Measurements from ENCODE around the gene TBCEL.

- TF ChIP-seq CTCF (IDR thresholded peaks at IDR 0.05; ENCODE audit: insufficient read depth, low read length) (no peak), REST (IDR thresholded peaks at IDR 0.05; ENCODE audit: insufficient replicate concordance, low read depth) (no peak), POLR2AphosphoS5 (IDR thresholded peaks at IDR 0.05; ENCODE audit: low read depth) (no peak), SPI1 (IDR thresholded peaks at IDR 0.05; ENCODE audit: borderline replicate concordance, low read depth) (no peak)
Observed at GRCh38 chr11:121108413-121108812, 84.5 kb downstream of the TBCEL start.
